AG04450 (cell line): ENCODE measurements around the gene PPP5C. TPM values are rescaled to one million over a fixed set of nuclear protein-coding genes. Genes with fewer than 3 reads are reported as not detected.
"Not testable (repeated sequence)": the region's sequence is repeated elsewhere in the genome, so short reads cannot be mapped to it uniquely, and the experiment has no call there.

Experiments
- CTCF ChIA-PET: fragments of 300-600, 350-600 bp; formaldehyde crosslinking; extraction: SDS; loops from one replicate; lab custom pipeline; 2022; ENCODE audit warnings: antibody characterized with exemption, inconsistent platforms; lab: Charles Lee
- POLR2A ChIA-PET: fragments of 350-600 bp; formaldehyde crosslinking; extraction: SDS; loops from one replicate; lab custom pipeline; 2021; ENCODE audit warnings: antibody characterized with exemption, inconsistent platforms; lab: Yijun Ruan, JAX
- DNase-seq: peaks from one replicate; pipeline ENCODE4 v3.0.0-alpha.2; 2011; ENCODE audit warnings: low read depth, low spot score
- H3K27ac ChIP-seq: one replicate; pipeline ENCODE4 v1.5.1; 2012; ENCODE audit warnings: low read depth, low read length, control low read depth
- H3K27me3 ChIP-seq: one replicate; pipeline ENCODE4 v1.6.0; 2012; ENCODE audit warnings: low read length; ENCODE audit not compliant: control insufficient read depth, insufficient read depth
- H3K4me3 ChIP-seq: 2 replicates; pipeline ENCODE4 v1.5.1; 2011; ENCODE audit warnings: mild to moderate bottlenecking, low read depth, low read length, control low read depth
- H3K9me3 ChIP-seq: 2 replicates; pipeline ENCODE4 v1.5.1; 2012; ENCODE audit warnings: low read length; ENCODE audit not compliant: control insufficient read depth, insufficient read depth
- polyA plus RNA-seq: library from polyadenylated mRNA; depleted of rRNA; stranded (reverse); fragments of >200 nt; gene quantifications from 2 replicates; pipeline ENCODE4 v1.2.3, GENCODE V29; 2011; rRNA removed
- small RNA-seq: library from RNA; depleted of rRNA; stranded (forward); fragments of <200 nt; gene quantifications from one replicate; pipeline ENCODE3, GENCODE V24; 2012; ENCODE audit warnings: low read depth; ENCODE audit not compliant: insufficient read length
- TF ChIP-seq, protein P1 (sequence below): IDR thresholded peaks from 2 replicates; pipeline ENCODE4 v1.5.1; 2011; ENCODE audit warnings: low read depth, low read length, control low read depth, inconsistent platforms

Gene PPP5C
- polyA plus RNA-seq, 1 experiment: 73.7 TPM

DNA sequence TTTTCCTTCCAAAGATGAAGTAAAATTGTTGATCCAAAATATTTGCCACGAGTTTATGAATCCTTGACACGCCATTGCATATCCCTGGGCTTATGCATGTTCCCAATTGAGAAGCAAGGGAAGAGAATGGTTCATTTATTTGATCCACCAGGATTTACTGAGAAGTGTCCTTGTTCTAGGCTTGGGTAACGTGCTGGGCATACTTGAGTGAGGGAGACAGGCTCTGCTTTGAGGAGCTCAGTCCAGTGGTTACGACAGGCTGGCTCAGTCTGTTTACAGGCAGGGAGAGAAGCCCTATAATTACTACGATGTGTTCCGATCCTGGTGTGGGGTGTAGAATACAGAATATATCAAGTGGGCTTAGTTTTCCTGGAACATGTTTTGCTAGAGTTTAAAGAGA, 88.1 kb downstream of the PPP5C start:
- H3K27ac ChIP-seq: no peak overlapping the region
- TF ChIP-seq, protein P1, sequence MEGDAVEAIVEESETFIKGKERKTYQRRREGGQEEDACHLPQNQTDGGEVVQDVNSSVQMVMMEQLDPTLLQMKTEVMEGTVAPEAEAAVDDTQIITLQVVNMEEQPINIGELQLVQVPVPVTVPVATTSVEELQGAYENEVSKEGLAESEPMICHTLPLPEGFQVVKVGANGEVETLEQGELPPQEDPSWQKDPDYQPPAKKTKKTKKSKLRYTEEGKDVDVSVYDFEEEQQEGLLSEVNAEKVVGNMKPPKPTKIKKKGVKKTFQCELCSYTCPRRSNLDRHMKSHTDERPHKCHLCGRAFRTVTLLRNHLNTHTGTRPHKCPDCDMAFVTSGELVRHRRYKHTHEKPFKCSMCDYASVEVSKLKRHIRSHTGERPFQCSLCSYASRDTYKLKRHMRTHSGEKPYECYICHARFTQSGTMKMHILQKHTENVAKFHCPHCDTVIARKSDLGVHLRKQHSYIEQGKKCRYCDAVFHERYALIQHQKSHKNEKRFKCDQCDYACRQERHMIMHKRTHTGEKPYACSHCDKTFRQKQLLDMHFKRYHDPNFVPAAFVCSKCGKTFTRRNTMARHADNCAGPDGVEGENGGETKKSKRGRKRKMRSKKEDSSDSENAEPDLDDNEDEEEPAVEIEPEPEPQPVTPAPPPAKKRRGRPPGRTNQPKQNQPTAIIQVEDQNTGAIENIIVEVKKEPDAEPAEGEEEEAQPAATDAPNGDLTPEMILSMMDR: no peak
- CTCF ChIA-PET: interaction anchor here (1.3 to 2.8 kb wide), 2 partner anchors 39 to 81 kb away, joined by 3 to 14 read pairs; no protein-coding TSS in a partner anchor
- H3K4me3 ChIP-seq: no peak overlapping the region
- H3K27me3 ChIP-seq: no peaks in the 10 kb centered on the region
- POLR2A ChIA-PET: interaction anchor here (0.5 to 0.7 kb wide), 2 partner anchors 134 to 279 kb away, joined by 3 to 7 read pairs; no protein-coding TSS in a partner anchor
- no peak for DNase-seq
- no peaks in the 10 kb centered on the region for H3K9me3 ChIP-seq

DNA sequence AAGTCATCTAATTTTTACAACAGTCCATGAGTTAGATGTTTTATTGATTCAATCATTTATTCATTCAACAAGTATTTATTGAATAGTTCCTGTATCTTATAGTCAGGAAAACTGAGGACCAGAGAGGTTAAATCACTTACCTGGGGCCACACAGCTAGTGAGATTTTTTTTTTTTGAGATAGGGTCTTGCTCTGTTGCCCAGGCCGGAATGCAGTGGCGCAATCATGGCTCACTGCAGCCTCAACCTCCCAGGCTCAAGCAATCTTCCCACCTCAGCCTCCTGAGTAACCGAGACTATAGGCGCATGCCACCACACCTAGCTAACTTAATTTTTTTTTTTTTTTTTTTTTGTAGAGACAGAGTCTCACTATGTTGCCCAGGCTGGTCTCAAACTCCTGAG, 88.8 kb downstream of the PPP5C start:
- H3K27ac ChIP-seq, DNase-seq, H3K27me3 ChIP-seq, H3K4me3 ChIP-seq, H3K9me3 ChIP-seq: not testable (repeated sequence)
- ChIA-PET POLR2A (interaction anchor here (0.5 to 0.7 kb wide), 2 partner anchors 134 to 279 kb away, joined by 3 to 7 read pairs; no protein-coding TSS in a partner anchor), CTCF (interaction anchor here (2.8 kb wide), 1 partner anchor 40 kb away, joined by 14 read pairs; no protein-coding TSS in a partner anchor)

Small RNA genes lying within 50 kb of the gene (small RNA-seq; reads per million reads assigned to genes)
- gene RNU6-924P: not detected

Other genes with a start within 250 kb of the PPP5C start
- not detected in 2 replicates for gene IGFL3, start 222.4 kb upstream of the PPP5C start, polyA plus RNA-seq
- not detected in 2 replicates for gene IGFL2, start 198.8 kb upstream of the PPP5C start, polyA plus RNA-seq
- not detected in 2 replicates for gene IGFL1, start 117.3 kb upstream of the PPP5C start, polyA plus RNA-seq
- gene HIF3A, start 50.0 kb upstream of the PPP5C start, polyA plus RNA-seq: 0.21 and 0.47 TPM in 2 replicates
- 9.2 and 10.5 TPM in 2 replicates for gene CCDC8, start 66.5 kb downstream of the PPP5C start, polyA plus RNA-seq
- 0.19 and 0.21 TPM in 2 replicates for gene PNMA8C, start 81.8 kb downstream of the PPP5C start, polyA plus RNA-seq
- 4.0 and 4.2 TPM in 2 replicates for gene PNMA8A, start 124.5 kb downstream of the PPP5C start, polyA plus RNA-seq
- 0.17 and 0.24 TPM in 2 replicates for gene PNMA8B, start 148.8 kb downstream of the PPP5C start, polyA plus RNA-seq